RWPE2 (cell line): ENCODE results near the gene PLEKHM3.

ENCODE experiments used
- ATAC-seq: fragments of 200-7000 bp; cut with Tn5 transposase; 3 replicates; pipeline ENCODE4 v1.9.1; 2021; ENCODE audit warnings: low read depth
- DNase-seq: peaks from one replicate; pipeline ENCODE4 v3.0.0-alpha.2; 2020; ENCODE audit warnings: low spot score
- H3K27ac ChIP-seq: fragments of 450-650 bp; 2 replicates; pipeline ENCODE4 v1.5.1; 2017; ENCODE audit warnings: mild to moderate bottlenecking; ENCODE audit not compliant: poor library complexity, severe bottlenecking
- H3K27me3 ChIP-seq: fragments of 250-450 bp; sonication (Bioruptor Pico); 2 replicates; pipeline ENCODE4 v1.5.1; 2021; ENCODE audit warnings: mild to moderate bottlenecking, moderate library complexity; ENCODE audit not compliant: insufficient read depth, poor library complexity, severe bottlenecking
- H3K36me3 ChIP-seq: fragments of 250-450 bp; sonication (Bioruptor Pico); 2 replicates; pipeline ENCODE4 v1.5.1; 2020; ENCODE audit warnings: low read depth, mild to moderate bottlenecking, moderate library complexity
- H3K4me1 ChIP-seq: fragments of 250-450 bp; sonication (Bioruptor Pico); 2 replicates; pipeline ENCODE4 v1.5.1; 2021; ENCODE audit warnings: mild to moderate bottlenecking, moderate library complexity; ENCODE audit not compliant: insufficient read depth, poor library complexity, severe bottlenecking
- H3K4me3 ChIP-seq: fragments of 250-450 bp; sonication (Bioruptor Pico); 2 replicates; pipeline ENCODE4 v1.5.1; 2021; ENCODE audit warnings: mild to moderate bottlenecking, moderate library complexity; ENCODE audit not compliant: severe bottlenecking
- H3K9me3 ChIP-seq: fragments of 250-450 bp; sonication (Bioruptor Pico); 2 replicates; pipeline ENCODE4 v1.5.1; 2021; ENCODE audit warnings: mild to moderate bottlenecking, moderate library complexity; ENCODE audit not compliant: severe bottlenecking
- CTCF ChIP-seq: fragments of 450-650 bp; IDR thresholded peaks from one replicate; pipeline ENCODE4 v1.5.1; 2017; ENCODE audit warnings: mild to moderate bottlenecking, moderate library complexity; ENCODE audit not compliant: poor library complexity, severe bottlenecking

The PLEKHM3 gene

GRCh38 chr2:207870814-207871213 lies 154.5 kb downstream of the PLEKHM3 start:
- Histone ChIP-seq H3K4me1 (no peaks in the 10 kb centered on the region), H3K27me3 (no peaks in the 10 kb centered on the region), H3K4me3 (no peak overlapping the region), H3K9me3 (no peaks in the 10 kb centered on the region), H3K27ac (no peak overlapping the region), H3K36me3 (no peaks in the 10 kb centered on the region)
- DNase-seq, result no peak
- no peak for ATAC-seq
- TF ChIP-seq CTCF, result no peak

GRCh38 chr2:207869784-207870778 lies 155.2 kb downstream of the PLEKHM3 start:
- Histone ChIP-seq H3K27me3 (no peaks in the 10 kb centered on the region), H3K4me1 (no peaks in the 10 kb centered on the region), H3K27ac (no peak overlapping the region), H3K9me3 (no peaks in the 10 kb centered on the region), H3K36me3 (no peaks in the 10 kb centered on the region), H3K4me3 (no peak overlapping the region)
- DNase-seq (no peak), ATAC-seq (peak; percentile 35; the same call in 1 of the 3 replicates)
- no peak for TF ChIP-seq CTCF

GRCh38 chr2:207868855-207869596 lies 156.3 kb downstream of the PLEKHM3 start:
- DNase-seq (no peak), ATAC-seq (no peak)
- no peak overlapping the region for H3K27ac ChIP-seq
- H3K36me3 ChIP-seq, result no peaks in the 10 kb centered on the region
- H3K27me3 ChIP-seq, result no peaks in the 10 kb centered on the region
- TF ChIP-seq CTCF, result no peak
- no peak overlapping the region for H3K4me3 ChIP-seq
- H3K9me3 ChIP-seq, result no peaks in the 10 kb centered on the region
- H3K4me1 ChIP-seq, result no peaks in the 10 kb centered on the region

- TF ChIP-seq CTCF, result no peak
- Histone ChIP-seq H3K4me3 (no peak overlapping the region), H3K9me3 (no peaks in the 10 kb centered on the region), H3K36me3 (no peaks in the 10 kb centered on the region), H3K27ac (no peak overlapping the region), H3K4me1 (no peaks in the 10 kb centered on the region), H3K27me3 (no peaks in the 10 kb centered on the region)
- DNase-seq, result no peak
- no peak for ATAC-seq
These were observed 157.4 kb downstream of the PLEKHM3 start for GRCh38 chr2:207867905-207868304.
